NCI-H82 (cell line): ENCODE measurements around the gene ARHGAP4.

Experiments used
- DNase-seq: peaks from one replicate; lab custom pipeline; 2025; lab: John Stamatoyannopoulos, UW

Gene ARHGAP4

DNA sequence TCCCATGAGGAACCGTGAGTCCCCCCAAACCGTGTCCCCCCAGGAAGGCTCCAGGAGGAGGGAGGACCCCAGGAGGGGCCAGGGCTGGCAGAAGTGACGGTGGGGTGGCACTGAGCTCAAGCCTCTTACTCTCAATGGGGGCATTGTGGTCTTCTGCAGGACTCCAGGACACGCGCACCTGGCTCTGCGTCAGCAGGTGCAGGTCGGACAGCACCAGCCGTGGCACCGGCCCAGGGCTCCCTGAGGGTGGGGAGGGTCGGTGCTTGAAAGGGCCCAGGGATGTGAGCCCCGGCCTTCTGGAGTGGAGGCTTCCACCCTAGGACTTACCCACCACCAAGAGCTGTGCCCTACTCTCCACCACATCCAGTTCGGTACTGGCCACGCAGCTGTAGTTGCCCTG lies 58.4 kb downstream of the ARHGAP4 start:
- no peak for DNase-seq

DNA sequence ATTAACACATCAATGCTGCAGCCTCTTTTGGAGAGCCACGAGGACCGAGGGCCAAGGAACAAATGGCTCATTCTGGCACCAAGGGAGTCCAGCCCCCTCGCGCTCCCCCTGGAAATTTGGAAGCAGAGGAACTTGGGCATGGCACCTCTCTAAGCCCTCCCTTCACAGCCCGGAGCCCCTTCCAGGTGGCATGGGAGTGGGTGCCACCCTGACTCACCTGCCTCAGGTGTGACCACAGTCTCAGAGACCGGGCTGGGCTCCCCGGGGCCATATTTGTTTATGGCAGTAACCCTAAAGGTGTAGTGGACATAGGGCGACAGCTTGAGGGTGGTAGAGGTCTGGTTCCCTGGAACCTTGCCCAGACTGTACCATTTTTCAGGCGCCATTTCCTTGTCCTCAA lies 58.9 kb downstream of the ARHGAP4 start:
- no peak for DNase-seq

DNA sequence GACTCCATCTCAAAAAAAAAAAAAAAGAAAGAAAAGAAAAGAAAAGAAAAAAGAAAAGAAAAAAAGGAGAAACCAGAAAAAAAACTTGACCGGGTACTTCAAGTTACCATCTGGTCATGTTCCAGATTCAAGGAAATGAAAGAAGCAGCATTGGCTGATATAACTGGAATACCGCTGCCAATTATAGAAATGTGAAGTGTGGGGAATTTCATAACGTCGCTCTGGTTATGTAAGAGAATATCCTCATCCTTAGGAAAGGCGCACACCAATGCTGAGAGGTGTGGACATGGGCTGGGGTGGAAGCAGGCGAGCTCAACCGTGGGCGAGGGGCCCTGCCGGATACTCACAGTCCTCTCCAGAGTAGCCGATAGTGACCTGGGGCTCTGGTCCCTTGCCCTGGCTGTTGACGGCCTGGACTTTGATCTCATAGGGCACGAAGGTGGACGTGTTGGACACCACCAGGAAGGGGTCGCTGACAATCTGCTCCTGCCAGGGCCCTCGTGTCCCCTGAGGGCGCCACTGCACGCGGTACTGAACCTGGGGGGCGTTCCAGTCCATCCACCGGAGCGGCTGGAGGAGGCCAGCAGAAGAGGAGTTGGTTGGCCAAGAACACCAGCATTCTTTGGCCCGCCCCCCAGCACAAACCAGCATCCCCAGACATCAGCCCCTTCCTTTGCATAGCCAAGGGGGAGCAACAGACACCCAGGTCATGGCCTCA lies 59.6 kb downstream of the ARHGAP4 start:
- DNase-seq = no peak

DNA sequence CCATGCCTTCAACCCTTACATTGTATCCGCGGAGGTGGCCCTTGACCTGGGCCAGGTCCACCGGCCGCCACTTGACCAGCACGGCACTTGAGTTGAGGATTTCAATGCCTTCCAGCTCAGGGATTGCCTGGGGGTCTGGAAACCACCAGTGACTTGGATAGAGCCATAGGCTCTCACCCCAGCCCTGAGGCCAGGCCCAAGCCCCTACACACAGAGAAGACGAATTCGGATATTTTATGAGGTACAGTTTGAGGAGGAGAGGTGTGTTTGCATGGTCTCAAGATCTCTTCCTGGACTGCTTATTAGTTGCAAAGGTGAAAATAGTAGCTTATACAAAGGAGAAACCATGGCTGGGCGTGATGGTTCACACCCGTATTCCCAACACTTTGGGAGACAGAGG lies 60.4 kb downstream of the ARHGAP4 start:
- no peak for DNase-seq

DNA sequence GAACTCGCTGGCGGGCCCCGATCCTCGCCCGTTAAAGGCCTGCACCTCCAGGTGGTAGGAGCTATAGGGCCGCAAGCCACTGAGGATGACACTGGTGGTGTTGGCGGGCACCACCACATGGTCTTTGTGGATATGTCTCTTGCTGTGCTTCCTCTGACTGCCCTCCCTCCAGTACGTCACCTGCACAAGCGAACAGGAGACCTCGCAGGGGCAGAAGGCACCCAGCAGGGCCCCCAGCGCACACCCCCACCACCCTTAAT lies 60.8 kb downstream of the ARHGAP4 start:
- no peak for DNase-seq

DNA sequence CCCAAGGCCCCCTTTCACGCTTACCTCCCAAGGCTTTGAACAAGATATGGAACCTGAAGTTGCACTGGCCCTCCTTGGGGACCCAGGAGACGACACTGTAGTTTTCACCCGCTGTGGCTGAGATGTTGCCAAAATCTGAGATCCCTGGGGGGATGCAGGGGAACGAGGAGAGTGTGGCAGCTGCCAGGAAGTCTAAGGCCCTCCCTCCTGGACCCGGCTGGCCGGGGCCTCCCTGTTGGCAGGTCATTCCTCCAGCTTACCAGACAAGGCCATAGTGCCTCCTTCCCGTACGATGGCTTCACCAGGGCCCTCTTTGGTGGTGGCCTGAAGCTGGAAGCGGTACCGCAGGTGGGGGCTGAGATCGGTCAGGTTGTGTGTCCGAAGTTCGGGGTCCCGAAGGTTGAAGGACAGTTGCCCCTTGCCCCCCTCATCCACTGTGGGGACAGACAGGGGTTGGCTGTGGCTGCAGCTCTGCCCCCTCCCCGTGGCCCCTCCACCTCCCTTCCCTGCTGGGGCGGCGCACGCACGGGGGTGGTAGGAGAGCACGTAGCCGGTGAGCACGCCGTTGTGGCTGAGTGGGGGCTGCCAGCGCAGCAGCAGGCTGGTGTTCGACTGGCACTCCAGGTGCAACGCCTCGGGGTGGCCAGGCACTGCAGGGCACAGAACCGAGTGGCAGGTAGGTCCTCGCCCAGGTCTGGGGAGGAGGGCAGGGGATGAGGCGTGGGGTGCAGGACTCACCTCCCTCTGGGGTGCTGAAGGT lies 61.3 kb downstream of the ARHGAP4 start:
- no peak for DNase-seq

DNA sequence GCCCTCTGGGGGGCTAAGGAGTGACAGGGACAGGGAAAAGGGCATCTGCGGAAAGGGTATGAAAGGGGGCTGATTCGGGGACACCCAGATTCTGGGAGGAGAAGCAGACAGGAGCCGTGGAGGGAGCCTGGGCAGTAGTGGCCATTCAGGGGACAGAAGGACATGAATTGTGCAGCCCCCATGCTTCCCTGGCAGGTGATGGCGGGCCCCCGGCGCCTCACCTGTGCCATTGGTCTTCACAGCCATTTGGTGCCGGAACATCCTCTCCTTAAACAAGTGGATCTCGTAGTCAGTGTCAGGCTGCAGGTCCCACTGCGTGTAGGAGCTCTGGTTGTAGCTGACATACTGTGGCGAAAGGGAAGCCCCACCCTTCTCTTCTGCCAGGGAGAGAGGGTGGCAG lies 62.0 kb downstream of the ARHGAP4 start:
- DNase-seq = no peak

DNA sequence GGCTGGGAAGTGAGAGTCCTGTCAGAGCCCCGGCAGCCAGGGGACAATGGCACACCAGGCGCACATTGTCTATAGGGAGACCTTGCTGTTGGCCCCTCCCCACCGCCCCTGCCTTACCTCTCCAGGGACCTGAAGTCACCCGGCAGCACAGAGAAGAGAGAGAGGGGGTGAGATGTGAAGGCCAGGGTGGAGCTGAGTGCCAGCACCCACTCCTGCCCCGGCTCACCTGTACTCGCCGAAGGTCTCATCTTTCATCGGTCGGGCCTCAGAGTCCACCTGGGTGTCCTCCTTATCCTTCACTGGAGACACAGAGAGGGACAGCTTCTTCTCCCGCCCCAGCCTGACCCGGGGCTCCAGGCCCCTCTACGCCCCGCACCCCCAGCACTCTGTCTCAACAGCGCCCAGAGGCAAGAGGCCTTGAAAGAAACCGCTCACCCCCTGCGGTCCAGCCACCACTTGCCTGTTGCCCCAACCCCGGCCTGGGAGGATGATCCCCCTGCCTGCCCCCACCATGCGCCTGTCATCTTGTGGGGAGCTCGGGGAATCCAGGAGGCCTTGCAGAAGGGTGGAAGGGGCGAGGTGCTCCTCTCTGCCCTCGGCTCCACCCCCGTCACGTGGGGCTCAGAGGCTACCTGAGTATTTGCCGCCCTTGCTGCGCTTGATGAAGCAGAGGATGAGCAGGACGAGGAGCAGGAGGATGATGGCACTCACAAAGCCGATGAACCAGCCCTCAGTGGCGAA lies 62.6 kb downstream of the ARHGAP4 start:
- no peak for DNase-seq

DNA sequence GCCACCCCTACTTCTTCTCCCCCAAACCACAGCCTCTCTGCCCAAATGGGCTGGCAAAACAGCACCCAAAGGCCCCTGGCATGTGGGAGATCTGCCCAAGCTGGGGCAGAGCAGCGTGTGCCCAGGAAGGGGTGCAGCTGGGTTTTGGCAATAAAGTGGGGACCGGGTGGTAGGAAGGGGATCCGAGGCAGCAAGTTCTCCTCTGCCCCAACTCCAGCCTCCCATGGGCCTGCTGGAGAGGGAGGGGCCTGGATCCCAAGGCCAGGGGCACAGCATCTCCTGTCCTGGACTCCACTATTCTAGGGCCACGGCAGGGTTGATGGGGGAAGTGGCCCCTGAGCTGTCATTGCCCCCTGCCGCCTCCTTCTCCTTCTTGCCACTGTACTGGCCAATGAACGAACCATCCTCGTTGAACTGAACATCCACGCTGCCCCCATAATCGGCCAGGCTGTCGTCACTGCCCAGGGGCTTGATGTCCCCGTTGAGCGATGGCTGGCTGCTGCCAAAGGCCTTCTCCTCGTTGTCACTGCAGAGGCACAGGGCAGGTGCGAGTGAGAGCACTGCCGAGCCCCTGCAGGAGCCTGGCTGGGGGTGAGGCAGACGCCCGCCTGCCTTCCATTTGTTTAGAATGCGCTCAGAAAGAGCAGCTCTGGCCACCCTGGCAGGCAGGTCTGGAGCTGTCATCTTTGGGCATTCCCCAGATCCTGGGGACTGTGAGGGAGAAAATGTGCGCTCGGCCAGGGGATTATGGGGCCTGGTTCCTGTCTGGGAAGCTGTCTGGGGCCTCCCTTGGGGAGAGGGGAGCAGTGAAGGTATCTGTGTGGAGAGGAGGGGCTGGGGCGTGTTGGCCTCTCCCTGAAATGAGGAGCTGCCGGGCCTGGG lies 63.5 kb downstream of the ARHGAP4 start:
- DNase-seq = peak; percentile 47

DNA sequence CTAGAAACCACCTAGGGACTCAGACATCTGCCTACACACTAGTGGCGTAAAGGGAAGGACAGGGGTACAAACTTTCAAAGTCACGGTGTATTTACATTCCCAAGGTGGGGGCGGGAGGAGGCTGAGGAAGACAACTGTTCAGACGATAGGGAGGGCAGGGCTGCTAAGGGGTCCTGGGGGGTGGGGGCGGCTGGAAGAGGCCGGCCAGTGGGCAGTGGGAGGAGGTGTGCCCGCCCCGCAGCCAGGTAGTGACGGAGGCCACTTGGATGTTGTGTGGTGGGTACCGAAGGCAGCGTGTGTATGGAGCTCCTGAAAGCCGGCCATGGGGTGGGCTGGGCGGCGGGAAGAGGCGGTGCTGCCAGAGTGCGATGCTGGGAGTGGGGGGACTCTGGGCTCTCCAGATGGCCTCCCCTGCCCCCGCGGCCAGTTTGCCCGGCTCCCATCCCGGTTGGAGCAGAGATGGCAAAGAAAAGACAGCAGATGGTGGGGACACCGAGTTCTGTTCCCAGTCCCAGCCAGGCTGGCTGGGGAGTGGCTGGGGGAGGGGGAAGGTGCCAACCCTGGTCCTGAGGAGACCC lies 64.2 kb downstream of the ARHGAP4 start:
- peak; percentile 63 for DNase-seq

DNA sequence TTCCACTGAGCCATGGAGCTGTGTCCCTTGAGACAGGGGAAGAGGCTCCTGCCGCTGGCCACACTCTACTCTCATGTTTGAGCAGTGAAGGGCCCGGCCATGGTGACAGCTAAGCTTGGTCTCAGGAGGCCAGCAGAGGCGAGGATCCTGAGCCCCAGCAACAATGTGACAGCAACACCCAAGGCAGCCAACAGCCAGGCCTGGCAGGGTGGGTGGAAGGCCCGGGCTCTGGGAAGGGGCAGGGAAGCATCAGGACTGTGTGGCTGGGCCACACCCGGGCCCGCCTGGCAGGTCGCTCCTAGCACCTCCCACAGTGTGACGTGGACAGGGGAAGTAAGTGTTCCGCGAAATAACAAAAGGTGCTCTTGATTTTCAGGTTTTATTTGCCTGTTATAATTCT lies 64.9 kb downstream of the ARHGAP4 start:
- DNase-seq = no peak
